KMS-11 (cell line): ENCODE measurements around the gene TTLL4.

Experiments used
- H2AFZ ChIP-seq: fragments of 200-600 bp; sonication (generic); 2 replicates; pipeline ENCODE4 v1.6.1; 2016; ENCODE audit warnings: antibody characterized with exemption, mixed run types, low read depth
- H3K27ac ChIP-seq: fragments of 200-600 bp; sonication (generic); 2 replicates; pipeline ENCODE4 v1.6.1; 2016; ENCODE audit warnings: mild to moderate bottlenecking, mixed run types
- H3K27me3 ChIP-seq: fragments of 200-600 bp; sonication (generic); 2 replicates; pipeline ENCODE4 v1.6.1; 2017; ENCODE audit warnings: mild to moderate bottlenecking, low read depth, mixed run types, moderate library complexity; ENCODE audit not compliant: insufficient read depth
- H3K36me3 ChIP-seq: fragments of 200-600 bp; sonication (generic); 2 replicates; pipeline ENCODE4 v1.6.1; 2017; ENCODE audit warnings: mild to moderate bottlenecking, mixed run types; ENCODE audit not compliant: insufficient read depth
- H3K4me1 ChIP-seq: fragments of 200-600 bp; sonication (generic); 2 replicates; pipeline ENCODE4 v1.6.1; 2016; ENCODE audit warnings: mild to moderate bottlenecking, low read depth, mixed run types; ENCODE audit not compliant: poor library complexity, severe bottlenecking
- H3K4me2 ChIP-seq: fragments of 200-600 bp; sonication (generic); 2 replicates; pipeline ENCODE4 v1.7.0; 2016; ENCODE audit warnings: mild to moderate bottlenecking, mixed run types
- H3K4me3 ChIP-seq: fragments of 200-600 bp; sonication (generic); IDR thresholded peaks from 2 replicates; pipeline ENCODE4 v1.6.1; 2017; ENCODE audit warnings: low read depth, low read length, mixed read lengths; ENCODE audit not compliant: insufficient read depth
- H3K79me2 ChIP-seq: fragments of 200-600 bp; sonication (generic); 2 replicates; pipeline ENCODE4 v1.6.1; 2016; ENCODE audit warnings: low read depth, mixed run types; ENCODE audit not compliant: insufficient read depth
- H3K9ac ChIP-seq: fragments of 200-600 bp; sonication (generic); 2 replicates; pipeline ENCODE4 v1.6.1; 2016; ENCODE audit warnings: mild to moderate bottlenecking, mixed run types
- H4K20me1 ChIP-seq: fragments of 200-600 bp; sonication (generic); 2 replicates; pipeline ENCODE4 v1.6.1; 2016; ENCODE audit warnings: mild to moderate bottlenecking, mixed run types; ENCODE audit not compliant: insufficient read depth
- CTCF ChIP-seq: fragments of 200-600 bp; sonication (generic); conservative IDR thresholded peaks from 2 replicates; pipeline ENCODE4 v1.6.1; 2017; ENCODE audit warnings: low read depth, mild to moderate bottlenecking, antibody characterized with exemption, low read length, moderate library complexity, mixed read lengths

Gene TTLL4

GRCh38 chr2:218802386-218802994 is 91.9 kb downstream of the TTLL4 start:
- Histone ChIP-seq H3K27me3 (no peaks in the 10 kb centered on the region), H2AFZ (no peak overlapping the region), H3K36me3 (no peaks in the 10 kb centered on the region), H4K20me1 (no peaks in the 10 kb centered on the region), H3K4me2 (no peak overlapping the region), H3K27ac (no peak overlapping the region), H3K79me2 (no peaks in the 10 kb centered on the region), H3K9ac (no peak overlapping the region), H3K4me1 (peaks cover 29% of the 10 kb centered on the region), H3K4me3 (no peak overlapping the region)
- TF ChIP-seq CTCF, result no peak

- Histone ChIP-seq H4K20me1 (no peaks in the 10 kb centered on the region), H3K4me3 (no peak overlapping the region), H3K4me1 (peaks cover 29% of the 10 kb centered on the region), H3K36me3 (no peaks in the 10 kb centered on the region), H3K79me2 (no peaks in the 10 kb centered on the region), H2AFZ (no peak overlapping the region), H3K27me3 (no peaks in the 10 kb centered on the region), H3K9ac (no peak overlapping the region), H3K27ac (no peak overlapping the region), H3K4me2 (no peak overlapping the region)
- TF ChIP-seq CTCF, result no peak
Measured at GRCh38 chr2:218804817-218805216, 94.2 kb downstream of the TTLL4 start.
